Stimulated activated CD4-positive, alpha-beta T cell treated with anti-CD3 and anti-CD28 coated beads, Interleukin-4, amount 100 ng/mL, for 24 hours (primary cell): ENCODE results near the gene SPATS2L.

Experiments
- DNase-seq: peaks from one replicate; pipeline ENCODE4 v3.0.0-alpha.2; 2020

SPATS2L gene

DNA sequence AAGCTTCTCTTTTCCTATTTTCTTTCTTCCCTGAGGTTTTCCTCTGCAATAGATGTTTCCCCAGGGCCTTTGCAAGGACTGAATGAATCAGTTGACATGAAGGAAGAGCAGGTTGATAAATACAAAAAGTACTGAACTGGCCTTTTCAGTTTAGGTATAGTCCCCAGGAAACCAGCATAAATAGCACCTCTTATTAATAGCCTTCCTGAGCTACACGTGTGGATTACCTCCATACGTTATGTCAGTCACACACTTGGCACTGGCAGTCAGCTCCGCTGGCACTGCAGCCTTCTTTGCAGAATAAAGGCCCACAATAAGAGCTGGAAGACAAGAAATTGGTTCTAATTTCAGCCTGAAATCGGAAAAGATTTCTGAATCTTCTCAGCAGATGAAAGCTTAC is 142.7 kb downstream of the SPATS2L start:
- no peak for DNase-seq

DNA sequence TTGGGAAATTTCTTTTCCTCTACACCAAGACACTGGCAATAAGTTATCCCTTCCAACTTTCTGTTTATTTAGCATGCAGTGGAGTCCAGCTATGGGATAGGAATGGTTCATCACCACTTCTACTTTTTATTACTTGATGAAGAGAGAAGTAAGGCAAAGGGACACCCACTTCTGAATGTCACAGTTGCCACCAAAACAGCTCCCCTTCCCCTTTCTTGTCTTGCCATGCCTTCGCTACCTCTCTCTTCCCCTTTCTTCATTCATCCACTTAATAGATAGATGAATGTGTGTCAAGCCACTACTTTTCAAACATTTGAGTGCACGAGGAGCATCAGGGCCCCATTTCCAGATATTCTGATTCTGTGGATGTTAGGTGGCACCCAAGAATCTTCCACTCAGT is 143.8 kb downstream of the SPATS2L start:
- no peak for DNase-seq

DNA sequence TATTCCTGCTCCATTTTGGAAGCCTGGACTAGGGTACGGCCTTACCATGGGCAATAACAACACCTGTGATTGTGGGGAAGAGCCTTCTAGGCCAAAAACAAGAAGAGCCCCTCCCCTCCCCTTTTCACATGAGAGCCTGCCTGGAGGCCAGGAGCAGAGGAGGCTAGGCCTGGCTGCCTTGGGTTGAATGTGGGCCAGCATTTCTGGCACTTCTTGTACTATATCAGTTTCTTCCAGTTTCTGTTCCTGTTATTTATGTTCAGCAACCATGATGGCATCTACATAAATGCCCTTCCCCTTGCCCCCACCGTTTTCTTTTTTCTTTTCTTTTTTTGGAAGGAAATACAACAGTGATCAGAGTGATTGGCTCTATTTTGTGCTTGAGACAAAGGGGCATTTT is 145.0 kb downstream of the SPATS2L start:
- no peak for DNase-seq

DNA sequence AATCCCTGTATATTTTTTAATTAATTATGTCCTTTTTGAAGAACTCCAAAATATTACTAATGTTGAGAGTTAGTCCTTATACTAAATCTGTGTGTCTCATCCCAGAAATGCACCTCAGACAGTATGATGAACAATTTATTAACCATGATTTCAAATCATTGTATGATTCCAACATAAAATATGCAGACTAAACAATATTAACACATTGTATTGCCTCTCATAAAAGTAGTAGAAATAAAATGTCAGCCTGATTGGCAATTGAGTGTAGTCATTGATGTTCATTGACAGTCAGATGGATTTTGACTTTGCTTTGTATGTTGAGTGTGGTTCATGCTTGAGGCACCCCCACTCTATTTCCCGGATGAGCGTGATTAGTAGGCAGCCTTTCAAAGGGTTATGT is 145.9 kb downstream of the SPATS2L start:
- DNase-seq: no peak

DNA sequence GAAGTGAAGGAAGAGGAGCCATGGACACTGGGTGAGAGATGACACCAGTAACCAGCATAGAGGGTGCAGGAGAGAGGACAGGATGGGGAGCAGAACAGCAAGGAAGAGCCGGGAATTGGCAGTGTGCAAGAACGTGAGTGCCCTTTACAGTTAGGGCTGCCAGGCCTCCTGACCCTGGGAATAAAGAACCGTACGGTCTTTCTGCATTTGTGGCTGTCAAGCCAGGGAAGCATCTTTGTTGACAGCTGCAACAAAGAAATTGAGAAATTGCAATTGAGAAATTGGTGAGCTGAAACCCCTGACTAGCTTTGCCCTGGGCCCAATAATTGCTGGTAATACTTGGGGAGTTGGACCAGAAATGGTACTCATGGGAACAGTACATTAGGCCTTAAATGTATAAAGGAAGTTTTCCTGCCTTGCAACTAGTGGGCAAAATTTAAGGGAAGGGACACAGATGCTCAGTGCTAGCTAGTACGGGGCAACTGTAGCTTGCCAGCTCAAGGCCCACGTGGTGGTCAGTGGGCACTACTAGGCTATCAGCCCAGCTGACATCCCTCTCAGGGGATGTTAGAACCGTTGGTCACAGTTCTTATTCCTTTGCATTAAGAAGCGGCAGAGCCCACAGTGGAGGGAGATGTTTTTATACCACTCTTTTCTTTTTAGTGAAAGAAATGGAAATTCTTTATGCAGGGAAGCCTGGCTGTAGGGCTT is 146.8 kb downstream of the SPATS2L start:
- no peak for DNase-seq

DNA sequence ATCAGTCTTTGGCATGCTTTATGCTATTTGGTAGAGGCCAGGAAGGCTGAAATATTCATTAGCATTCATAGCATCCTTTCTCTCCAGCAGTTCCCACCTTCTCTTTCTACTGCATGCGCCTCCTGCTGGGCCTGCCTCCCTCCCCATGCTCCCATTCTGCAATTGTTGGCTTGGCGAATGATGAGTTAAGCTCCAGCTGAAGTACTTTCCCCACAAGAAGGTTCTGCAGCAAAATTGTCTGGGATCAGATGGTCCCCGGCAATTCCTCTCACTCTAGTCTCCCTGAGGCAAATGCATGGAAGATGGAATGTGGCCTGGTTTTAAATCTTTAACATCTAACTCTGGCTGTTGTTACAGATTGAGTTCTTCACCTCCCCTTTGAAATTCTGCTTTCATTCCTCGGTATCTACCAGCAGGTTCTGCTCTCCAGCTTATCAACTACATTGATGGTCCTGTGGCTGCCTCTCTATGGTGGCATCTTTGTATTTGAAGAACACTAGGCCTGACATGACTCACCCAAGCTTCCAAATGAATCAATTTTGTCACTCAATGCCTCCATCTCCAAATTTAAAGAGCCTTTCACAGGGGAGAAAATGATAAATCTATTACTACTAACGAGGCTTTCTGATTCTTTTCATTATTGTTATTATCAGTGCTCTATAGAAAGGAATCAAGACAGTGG is 147.5 kb downstream of the SPATS2L start:
- no peak for DNase-seq

DNA sequence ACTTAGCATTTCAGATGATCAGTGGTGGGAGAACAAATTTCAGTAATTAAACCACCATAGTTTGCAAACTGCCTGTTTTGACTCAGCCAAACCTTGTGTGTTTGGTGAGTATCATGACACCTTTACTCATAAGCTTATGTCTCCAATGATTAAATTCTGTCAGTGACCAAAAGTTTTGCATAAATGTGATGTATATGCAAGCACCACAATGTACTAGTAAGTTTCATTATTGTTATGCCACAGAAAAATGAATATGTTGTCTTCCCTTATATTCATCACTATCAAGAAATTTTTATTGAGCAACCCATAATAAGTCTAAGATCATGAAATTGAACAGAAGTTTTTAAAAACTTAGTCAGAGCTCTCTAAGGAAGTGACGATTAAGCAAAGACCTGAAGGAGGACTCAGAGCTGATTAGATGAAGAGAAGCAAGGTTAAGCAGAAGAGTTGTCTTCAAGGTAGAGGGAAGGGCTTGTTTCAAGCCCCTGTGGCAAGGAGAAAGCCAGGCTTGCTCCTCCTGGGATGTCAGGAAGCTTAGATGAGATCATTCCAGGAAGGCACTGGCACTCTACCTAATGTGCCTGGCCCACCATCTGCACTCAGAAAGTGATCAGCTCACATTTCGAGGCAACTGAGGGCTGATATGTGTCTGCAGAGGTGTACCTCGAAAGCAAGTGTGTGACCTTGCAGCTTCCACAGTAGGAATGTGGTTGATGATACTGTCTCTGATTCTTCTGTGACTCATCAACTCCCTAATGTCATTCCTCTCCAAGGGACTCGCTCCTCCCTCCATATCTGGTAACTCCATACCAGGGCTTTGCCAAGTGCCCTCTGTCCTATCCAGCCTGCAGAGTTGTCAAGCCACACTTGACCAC is 148.7 kb downstream of the SPATS2L start:
- DNase-seq: no peak

DNA sequence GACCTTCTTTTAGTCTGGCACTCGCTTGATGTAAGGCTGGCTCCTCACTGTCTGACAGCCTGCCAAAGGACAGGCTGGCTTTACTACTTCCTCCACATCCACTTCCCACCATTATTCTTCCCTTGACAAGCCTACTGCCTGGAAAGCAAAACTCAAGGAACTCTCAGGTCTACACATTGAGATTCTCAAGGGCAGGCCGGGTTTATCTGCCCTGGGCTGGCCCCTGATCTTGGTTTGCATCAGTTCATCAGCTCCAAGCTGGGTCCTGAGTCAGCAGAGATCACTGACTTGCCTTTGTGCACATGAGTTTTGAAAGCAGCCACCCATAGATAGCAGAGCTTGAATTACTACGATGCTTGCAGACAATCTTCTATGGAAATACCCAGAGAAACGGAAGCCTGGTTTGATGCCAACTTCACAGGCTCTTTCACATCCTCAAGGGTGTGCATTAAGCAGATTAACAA is 149.5 kb downstream of the SPATS2L start:
- peak; percentile 26 for DNase-seq

DNA sequence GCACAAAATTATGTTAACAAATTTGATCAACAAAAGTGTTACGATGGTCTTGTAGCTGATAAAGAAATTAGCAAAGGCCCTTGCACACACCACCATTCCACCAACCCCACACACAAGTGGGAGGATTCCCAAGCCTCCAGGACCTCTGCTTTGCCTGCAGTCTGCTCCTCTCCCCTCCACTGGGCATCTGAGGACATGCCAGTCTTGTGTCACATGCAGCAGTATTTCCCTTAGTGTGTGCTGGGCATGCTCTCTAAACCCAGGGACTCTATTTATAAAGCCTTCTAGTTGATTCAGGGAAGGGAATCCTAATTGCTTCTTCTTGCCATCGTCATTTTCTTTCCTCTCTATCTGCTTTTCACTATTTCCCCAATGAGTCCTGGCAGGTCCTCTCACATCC is 150.1 kb downstream of the SPATS2L start:
- no peak for DNase-seq

DNA sequence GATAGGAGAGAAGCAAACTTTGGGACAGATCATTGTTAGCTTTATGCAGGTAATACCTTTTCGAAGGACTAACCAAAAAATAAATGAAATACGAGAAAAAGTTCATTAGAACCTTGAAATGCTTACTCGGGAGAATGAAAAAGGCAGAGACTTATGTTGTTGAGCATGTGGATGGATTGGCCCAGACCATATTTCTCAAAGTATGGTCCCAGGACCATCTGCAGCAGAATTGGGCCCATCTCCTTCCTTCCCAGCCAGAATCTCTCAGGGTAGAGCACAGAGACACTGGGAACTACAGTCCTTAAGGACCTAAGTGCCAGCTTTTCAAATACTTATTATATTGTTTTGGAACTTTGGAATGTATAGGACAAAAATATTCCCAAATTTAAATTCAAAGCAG is 152.6 kb downstream of the SPATS2L start:
- no peak for DNase-seq

DNA sequence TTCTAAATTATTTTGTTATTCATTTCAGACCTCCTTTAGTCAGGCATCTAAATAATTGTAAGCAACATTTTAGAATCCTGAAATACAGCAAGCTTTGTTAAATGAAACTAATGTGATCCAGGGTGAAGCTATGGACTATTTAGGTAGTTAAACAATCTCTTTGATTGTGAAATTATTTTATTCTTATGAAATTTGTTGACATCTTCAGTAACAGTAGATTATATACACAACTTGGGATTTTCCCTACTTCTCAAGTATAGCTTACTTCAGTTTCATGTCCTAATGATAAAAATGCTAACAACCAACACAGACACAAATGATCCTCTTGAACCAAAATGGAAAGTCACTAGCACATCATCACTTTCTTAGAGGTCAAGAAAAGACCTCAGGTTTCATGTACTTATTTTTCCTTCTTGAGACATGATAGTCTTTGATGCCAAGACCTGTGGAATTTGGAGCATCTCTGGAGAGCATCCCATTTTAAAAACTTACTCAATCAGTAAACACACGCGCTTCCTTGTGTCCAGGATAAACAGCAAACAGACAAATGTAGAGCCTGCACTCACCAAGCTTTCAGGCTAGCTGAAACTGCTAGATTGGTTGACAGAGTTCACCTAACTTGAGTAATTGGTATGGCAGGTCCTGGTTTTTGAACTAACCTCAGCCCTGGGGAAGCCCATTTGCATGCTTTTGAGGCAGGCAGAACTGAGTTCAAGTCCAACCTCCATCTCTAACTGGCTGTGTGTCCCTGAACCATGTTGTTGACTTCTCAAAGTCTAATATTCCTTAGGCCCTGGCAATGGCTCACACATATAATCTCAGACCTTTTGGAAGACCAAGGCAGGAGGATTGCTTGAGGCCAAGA is 155.6 kb downstream of the SPATS2L start:
- no peak for DNase-seq

DNA sequence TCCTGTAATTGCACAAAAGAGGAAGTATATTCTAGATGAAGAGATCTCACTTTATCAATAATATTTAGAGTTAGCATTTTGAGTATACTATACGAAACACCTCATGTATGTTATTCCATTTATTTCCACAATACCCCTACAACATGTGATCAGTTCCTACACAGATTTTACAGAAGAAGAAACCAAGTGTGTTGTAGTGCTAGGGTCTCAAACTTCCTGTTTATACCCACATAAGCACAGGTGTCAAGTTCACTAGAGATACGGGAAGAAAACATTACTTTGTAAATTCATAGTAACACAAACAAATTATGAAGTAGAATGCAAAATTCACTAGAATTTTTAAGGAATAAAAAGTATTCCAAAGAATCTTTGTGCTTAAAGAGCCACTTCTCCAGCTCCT is 157.0 kb downstream of the SPATS2L start:
- DNase-seq: no peak

DNA sequence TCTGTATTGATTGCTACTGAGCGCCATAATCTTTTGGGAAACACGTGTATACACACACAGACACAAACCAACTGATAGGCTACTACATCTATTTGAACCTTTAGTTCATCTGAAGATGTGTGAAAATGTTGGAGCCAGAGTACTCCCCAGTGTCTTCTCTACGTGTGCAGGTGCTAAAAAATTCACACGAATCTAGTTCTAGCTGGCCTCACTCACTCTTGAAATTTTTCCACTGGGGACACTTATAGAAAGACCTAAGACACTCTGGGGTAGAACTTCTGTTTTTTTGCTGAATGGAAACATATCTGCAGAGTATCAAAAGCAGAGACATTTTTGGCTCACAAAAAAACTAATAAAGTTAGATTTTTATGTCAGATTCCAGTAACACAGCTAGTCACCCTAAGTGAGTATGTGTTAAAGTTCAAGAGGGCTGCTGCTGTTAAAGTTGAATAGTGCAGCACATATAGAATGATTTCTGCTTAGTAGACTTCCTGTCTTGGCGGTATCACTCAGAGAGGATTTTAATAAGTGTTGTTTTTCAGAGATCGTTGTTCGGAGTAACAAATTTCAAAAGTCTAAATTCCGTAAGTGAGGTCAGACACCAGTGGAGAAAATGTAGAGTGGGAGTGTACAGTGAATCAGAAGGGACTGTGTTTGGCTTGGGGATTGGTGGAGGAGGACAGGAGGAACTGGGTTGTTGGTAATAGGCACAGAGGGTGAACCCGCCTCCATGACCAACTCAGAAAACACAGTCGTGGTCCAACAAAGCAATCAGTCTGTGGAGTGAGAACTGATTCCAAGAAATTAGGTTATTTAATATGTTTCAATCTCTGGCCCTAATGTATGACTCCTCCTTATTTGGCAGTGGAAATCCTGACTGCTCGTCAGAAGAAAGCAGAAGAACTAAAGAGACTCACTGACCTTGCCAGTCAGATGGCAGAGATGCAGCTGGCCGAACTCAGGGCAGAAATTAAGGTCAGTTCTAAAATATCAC is 160.2 kb downstream of the SPATS2L start:
- DNase-seq: peak; percentile 54

DNA sequence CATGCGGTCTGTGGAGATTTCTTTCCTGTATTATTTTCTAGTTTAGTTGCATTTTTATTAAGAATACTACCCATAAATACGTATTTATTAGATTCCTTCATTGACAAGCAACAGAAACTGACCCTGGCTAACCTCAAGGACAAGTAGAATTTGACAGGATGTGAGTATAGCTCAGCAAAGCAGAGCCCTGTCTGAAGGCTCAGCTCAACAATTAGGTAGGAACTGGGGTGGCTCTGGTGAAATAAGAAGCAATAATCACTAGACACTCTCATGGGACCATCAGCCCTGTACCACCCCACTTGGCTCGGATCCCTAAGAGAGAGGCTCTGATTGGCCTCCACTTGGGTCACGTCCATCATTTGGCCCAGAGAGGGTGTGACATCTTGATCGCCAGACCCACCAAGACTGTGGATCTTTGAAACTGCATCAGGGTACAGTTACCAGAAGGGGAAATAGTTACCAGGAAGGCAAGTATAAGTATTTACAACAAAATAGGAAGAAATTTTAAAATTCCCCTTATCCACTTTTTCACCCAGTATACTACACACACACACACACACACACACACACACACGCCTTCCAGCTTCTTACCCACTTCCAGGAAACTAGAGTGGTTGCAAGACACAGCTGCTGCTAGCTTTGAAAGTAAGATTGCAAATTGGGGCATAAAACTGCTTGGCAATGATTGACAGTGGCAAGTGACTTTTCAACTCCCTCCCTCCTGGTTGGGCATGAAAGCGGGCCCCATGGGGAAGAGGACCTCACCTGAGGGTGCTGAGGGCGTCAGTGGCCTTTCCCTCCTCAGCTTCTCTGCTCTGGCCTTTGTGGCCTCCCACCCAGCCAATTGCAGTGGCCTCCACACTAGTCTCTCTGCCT is 161.6 kb downstream of the SPATS2L start:
- DNase-seq: no peak

DNA sequence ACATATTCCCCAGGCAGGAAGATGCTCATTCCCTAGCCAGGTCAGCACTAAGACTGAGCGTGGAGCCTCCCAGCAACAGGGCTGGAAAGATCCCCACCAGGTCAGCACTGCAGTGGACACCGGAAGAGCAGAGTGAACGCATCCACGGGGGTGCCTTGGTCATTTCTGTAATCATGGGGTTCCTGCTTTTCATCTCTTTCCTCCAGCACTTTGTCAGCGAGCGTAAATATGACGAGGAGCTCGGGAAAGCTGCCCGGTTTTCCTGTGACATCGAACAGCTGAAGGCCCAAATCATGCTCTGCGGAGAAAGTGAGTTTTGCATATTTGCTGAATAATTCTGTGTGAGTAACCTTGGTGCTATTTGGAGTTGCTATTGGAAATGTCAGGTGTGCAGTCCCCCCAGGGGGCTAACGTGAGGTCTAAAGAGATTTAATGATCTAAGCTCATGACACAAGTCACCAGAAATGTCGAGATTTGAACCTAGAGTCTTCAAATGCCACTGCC is 163.3 kb downstream of the SPATS2L start:
- DNase-seq: no peak

DNA sequence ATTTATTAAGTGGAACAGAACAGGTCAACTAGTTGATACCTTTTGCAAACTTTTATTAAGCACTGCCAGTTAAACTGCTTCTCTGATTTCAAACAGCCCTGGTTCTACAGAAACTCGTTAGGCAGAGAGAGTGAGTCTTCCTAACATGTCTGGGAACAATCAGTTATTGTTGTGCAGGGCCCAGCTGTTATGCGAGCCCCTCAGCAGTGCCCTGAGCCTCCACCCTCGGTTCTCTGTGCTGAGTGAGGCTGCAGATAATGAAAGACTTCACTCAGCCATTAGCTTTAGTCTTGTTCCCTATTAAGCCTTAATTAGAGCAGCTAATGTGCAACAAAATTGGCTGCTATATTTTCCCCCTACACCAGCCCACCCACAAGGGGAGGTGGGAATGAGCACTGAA is 163.7 kb downstream of the SPATS2L start:
- no peak for DNase-seq

DNA sequence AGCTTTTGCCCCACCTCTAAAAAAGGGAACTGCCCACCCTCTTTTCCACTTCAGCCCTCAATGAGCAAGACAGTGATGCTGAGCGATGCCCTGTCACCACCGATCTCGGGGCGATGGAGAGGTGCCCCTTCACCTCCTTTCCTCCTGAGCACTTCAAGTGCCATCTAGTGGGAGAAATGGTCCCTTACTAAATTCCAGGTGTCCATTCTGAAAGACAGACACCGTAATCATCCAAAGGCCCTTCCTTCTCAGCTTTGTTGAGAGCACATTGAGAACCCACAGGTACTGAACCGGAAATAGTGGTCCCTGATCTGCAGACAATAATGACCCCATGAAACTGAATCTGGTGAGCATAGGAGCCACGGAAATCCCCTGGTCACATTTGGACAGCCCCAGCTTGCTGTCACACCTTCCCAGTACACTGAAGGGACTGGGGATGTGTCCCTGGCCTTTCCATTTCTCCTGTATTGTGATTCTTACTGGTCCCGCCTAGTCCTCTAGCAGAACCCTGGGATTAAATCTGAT is 164.9 kb downstream of the SPATS2L start:
- peak; percentile 41 for DNase-seq

DNA sequence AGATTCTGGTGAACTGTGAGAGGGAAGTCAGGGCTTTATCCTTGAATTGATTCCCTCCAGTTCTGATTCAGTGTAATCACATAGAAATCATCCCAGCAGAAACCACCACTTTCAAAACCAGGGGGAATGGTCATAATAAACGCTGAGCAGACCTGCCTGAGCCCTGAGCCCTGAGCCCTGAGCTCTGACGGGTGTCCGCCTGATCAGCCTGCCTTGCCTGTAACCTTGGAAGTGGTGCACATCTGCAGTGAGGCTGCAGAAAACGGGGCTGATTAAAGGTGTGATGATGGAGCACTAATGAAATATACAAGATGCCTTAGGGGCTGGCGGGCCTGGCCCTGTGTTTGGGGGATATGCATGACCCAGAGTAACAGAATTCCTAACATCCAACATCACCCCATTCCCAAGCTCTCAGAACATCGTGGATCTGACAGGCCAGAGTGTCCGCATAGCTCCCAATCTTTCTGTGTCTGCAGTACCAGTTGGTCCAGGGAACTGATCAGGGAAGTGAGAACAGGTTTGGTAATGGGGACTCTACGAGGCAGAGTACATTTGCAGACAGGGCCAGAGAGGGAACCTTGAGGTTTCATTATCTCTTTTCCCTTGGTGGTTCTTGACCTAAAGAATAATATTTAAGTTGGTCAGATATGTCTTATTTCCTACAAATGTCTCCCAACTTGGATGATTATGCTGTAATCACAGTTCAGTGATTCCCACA is 165.6 kb downstream of the SPATS2L start:
- no peak for DNase-seq

DNA sequence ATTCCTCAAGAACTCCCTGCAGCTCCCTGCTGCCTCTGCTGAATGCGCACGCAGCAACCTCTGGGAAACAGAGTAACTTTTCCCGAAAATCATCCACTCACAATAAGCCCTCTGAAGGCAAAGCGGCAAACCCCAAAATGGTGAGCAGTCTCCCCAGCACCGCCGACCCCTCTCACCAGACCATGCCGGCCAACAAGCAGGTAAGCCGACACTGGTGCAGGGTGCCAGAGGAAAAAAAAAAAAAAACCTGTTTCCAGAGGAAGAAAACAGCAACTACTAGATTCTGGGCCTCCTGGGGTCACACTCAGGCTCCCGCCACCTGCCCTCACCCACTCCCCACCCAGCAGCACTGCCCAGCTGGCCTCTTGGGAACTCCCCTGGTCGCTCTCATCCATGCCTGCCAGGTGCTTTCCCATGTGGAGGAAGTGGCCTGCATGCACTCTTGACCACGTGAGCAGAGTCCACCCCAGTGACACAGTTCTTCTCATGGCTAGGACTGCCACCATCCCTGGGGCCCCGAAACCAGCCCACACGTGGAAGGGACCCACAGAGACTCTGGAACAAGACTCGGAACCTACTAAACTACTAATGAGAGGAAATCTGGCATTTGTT is 166.5 kb downstream of the SPATS2L start:
- DNase-seq: no peak
